Measurements from ENCODE around the gene UBE2S.

UBE2S gene

DNA sequence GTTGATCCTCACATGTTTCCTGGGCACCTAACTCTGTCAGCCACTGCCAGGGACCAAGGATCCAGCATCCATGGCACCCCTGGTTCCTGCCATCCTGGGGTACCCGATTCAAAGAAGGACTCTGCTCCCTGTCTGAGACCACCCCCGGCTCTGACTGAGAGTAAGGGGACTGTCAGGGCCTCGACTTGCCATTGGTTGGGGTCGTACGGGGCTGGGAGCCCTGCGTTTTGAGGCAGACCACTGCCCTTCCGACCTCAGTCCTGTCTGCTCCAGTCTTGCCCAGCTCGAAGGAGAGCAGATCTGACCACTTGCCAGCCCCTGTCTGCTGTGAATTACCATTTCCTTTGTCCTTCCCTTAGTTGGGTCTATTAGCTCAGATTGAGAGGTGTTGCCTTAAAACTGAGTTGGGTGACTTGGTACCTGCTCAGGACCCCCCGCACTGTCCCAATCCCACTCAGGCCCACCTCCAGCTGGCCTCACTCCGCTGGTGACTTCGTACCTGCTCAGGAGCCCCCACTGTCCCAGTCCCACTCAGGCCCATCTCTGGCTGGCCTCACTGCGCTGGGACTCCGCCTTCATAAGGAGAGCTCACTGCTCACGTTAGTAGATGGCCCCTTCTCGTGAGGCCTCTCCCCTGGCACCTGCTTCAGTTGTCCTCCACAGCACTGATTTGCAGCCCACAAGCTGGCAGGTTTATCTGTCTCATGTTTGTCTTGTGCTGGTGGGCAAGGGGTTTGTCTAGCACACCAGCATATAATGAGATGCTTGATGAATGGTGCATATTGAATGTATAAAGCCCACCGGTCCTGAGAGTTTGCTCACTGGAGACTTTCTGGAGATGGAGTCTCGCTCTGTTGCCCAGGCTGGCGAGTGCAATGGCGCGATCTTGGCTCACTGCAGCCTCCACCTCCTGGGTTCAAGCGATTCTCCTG is 17.9 kb downstream of the UBE2S start:
- CTCF ChIA-PET: interaction anchor here (1.0 to 4.4 kb wide), 6 partner anchors 51 to 248 kb away, joined by 3 to 20 read pairs (median 4); no protein-coding TSS in a partner anchor
- peaks cover 8 to 59% of the 10 kb centered on the region in 2 experiments for H3K36me3 ChIP-seq (ENCODE audit: control insufficient read depth in 2 of 2, insufficient read depth in 1 of 2, low read length in 2 of 2)
- peak overlapping the region; percentile 34; the same call in 1 of the 2 replicates for H3K27ac ChIP-seq (ENCODE audit: extremely low read depth, low read depth, low read length)
- no peak overlapping the region for H3K4me3 ChIP-seq (ENCODE audit: low read depth, low read length)
- no peaks in the 10 kb centered on the region for H3K9me3 ChIP-seq (ENCODE audit: control insufficient read depth, insufficient read depth, low read depth, low read length)
- no peak for TF ChIP-seq ZBTB1 (tag by site-specific recombination; IDR thresholded peaks at IDR 0.05)
- no peak for TF ChIP-seq ZNF548 (tag by site-specific recombination; IDR thresholded peaks at IDR 0.05)
- TF ChIP-seq ZNF561 (tag by site-specific recombination; IDR thresholded peaks at IDR 0.05; ENCODE audit: borderline replicate concordance): no peak
- TF ChIP-seq, protein P1, sequence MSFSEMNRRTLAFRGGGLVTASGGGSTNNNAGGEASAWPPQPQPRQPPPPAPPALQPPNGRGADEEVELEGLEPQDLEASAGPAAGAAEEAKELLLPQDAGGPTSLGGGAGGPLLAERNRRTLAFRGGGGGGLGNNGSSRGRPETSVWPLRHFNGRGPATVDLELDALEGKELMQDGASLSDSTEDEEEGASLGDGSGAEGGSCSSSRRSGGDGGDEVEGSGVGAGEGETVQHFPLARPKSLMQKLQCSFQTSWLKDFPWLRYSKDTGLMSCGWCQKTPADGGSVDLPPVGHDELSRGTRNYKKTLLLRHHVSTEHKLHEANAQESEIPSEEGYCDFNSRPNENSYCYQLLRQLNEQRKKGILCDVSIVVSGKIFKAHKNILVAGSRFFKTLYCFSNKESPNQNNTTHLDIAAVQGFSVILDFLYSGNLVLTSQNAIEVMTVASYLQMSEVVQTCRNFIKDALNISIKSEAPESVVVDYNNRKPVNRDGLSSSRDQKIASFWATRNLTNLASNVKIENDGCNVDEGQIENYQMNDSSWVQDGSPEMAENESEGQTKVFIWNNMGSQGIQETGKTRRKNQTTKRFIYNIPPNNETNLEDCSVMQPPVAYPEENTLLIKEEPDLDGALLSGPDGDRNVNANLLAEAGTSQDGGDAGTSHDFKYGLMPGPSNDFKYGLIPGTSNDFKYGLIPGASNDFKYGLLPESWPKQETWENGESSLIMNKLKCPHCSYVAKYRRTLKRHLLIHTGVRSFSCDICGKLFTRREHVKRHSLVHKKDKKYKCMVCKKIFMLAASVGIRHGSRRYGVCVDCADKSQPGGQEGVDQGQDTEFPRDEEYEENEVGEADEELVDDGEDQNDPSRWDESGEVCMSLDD (tag by site-specific recombination; IDR thresholded peaks at IDR 0.05): no peak
- TF ChIP-seq ZNF747 (tag by site-specific recombination; IDR thresholded peaks at IDR 0.05): no peak
- no peak for TF ChIP-seq ZNF433 (tag by site-specific recombination; IDR thresholded peaks at IDR 0.05; ENCODE audit: low read depth)
- TF ChIP-seq ZNF830 (tag by site-specific recombination; IDR thresholded peaks at IDR 0.05; ENCODE audit: low read depth): no peak
- no peak for TF ChIP-seq GLI2 (tag by site-specific recombination; IDR thresholded peaks at IDR 0.05; ENCODE audit: borderline replicate concordance, low read depth)
- no peak for TF ChIP-seq ZNF600 (tag by site-specific recombination; IDR thresholded peaks at IDR 0.05)
- no peak for TF ChIP-seq KLF7 (tag by site-specific recombination; IDR thresholded peaks at IDR 0.05; ENCODE audit: borderline replicate concordance)
- TF ChIP-seq ZNF302 (tag by site-specific recombination; IDR thresholded peaks at IDR 0.05; ENCODE audit: low read depth): no peak
- peaks cover 29% of the 10 kb centered on the region for H3K4me1 ChIP-seq (ENCODE audit: control insufficient read depth, insufficient read depth, low read length)
- POLR2A ChIA-PET: interaction anchor here (0.7 to 7.3 kb wide), 11 partner anchors 10 to 130 kb away, joined by 3 to 78 read pairs (median 7); partner anchors contain the start of genes KMT5C, UBE2S and ZNF628

DNA sequence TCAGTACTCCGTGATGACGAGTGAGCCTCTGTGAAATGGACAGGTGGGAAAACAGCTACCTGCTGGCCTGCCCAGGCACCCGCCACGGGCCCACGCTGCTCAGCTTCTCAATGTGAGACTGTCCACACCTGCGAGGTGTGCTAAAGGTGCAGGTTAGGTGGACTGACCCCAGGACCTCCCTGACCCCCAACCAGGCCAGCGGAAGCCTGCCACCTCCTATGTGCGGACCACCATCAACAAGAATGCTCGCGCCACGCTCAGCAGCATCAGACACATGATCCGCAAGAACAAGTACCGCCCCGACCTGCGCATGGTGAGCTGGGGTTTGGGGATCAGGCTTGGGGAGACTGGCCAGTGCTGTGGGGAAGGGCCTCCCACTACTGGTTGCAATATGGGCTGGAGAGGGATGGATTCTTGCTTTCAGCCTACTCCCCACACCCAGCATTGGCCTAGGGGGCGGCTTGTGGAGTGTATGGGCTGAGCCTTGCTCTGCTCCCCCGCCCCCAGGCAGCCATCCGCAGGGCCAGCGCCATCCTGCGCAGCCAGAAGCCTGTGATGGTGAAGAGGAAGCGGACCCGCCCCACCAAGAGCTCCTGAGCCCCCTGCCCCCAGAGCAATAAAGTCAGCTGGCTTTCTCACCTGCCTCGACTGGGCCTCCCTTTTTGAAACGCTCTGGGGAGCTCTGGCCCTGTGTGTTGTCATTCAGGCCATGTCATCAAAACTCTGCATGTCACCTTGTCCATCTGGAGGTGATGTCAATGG is 19.7 kb downstream of the UBE2S start:
- POLR2A ChIA-PET: interaction anchor here (1.0 to 7.3 kb wide), 9 partner anchors 12 to 129 kb away, joined by 3 to 78 read pairs (median 6); partner anchors contain the start of genes HSPBP1, IL11, KMT5C and UBE2S

DNA sequence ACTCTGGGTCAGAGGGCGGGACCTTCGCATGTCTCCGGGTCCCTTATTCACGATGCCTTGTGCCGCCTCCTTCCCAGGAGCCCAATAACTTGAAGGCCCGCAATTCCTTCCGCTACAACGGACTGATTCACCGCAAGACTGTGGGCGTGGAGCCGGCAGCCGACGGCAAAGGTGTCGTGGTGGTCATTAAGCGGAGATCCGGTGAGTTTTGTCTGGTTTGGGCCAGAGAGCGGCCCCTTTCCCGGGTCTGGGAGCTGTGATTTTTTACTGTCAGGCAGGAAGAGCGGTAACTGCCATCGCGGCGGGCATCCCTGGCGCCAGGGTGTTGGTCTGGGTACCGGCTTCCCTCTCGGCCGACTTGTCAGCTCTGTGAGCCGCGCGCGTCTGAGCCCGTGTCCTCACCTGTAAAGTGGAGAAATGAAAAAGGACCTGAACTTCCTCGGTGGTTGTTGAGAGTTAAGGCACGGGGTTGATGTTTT is 21.1 kb downstream of the UBE2S start:
- peaks cover 8 to 53% of the 10 kb centered on the region in 2 experiments for H3K36me3 ChIP-seq (ENCODE audit: control insufficient read depth in 2 of 2, insufficient read depth in 1 of 2, low read length in 2 of 2)
- peaks cover 27% of the 10 kb centered on the region for H3K4me1 ChIP-seq (ENCODE audit: control insufficient read depth, insufficient read depth, low read length)
- ChIA-PET POLR2A (interaction anchor here (0.7 to 7.3 kb wide), 9 partner anchors 13 to 213 kb away, joined by 3 to 78 read pairs (median 6); partner anchors contain the start of genes FIZ1, HSPBP1, IL11 and KMT5C), CTCF (interaction anchor here (1.0 to 1.3 kb wide), 2 partner anchors 95 to 220 kb away, joined by 4 read pairs; partner anchors contain the start of gene ZNF865)
- peak overlapping the region; percentile 84 for H3K27ac ChIP-seq (ENCODE audit: extremely low read depth, low read depth, low read length)
- H3K4me3 ChIP-seq (ENCODE audit: low read depth, low read length): peak overlapping the region; percentile 94
- no peaks in the 10 kb centered on the region for H3K9me3 ChIP-seq (ENCODE audit: control insufficient read depth, insufficient read depth, low read depth, low read length)
- no peak for TF ChIP-seq ZNF184 (tag by site-specific recombination; IDR thresholded peaks at IDR 0.05)
- TF ChIP-seq SP2 (tag by site-specific recombination; IDR thresholded peaks at IDR 0.05): peak; percentile 49
- no peak for TF ChIP-seq ZNF521 (tag by site-specific recombination; IDR thresholded peaks at IDR 0.05)
- TF ChIP-seq PRDM1 (tag by site-specific recombination; IDR thresholded peaks at IDR 0.05): no peak
- TF ChIP-seq, protein P2, sequence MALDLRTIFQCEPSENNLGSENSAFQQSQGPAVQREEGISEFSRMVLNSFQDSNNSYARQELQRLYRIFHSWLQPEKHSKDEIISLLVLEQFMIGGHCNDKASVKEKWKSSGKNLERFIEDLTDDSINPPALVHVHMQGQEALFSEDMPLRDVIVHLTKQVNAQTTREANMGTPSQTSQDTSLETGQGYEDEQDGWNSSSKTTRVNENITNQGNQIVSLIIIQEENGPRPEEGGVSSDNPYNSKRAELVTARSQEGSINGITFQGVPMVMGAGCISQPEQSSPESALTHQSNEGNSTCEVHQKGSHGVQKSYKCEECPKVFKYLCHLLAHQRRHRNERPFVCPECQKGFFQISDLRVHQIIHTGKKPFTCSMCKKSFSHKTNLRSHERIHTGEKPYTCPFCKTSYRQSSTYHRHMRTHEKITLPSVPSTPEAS (tag by site-specific recombination; IDR thresholded peaks at IDR 0.05): no peak
- TF ChIP-seq, protein P3, sequence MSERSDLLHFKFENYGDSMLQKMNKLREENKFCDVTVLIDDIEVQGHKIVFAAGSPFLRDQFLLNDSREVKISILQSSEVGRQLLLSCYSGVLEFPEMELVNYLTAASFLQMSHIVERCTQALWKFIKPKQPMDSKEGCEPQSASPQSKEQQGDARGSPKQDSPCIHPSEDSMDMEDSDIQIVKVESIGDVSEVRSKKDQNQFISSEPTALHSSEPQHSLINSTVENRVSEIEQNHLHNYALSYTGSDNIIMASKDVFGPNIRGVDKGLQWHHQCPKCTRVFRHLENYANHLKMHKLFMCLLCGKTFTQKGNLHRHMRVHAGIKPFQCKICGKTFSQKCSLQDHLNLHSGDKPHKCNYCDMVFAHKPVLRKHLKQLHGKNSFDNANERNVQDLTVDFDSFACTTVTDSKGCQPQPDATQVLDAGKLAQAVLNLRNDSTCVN (tag by site-specific recombination; optimal IDR thresholded peaks at IDR 0.05): no peak
- TF ChIP-seq IKZF3 (tag by site-specific recombination; IDR thresholded peaks at IDR 0.05): no peak
- TF ChIP-seq ZNF335 (tag by site-specific recombination; conservative IDR thresholded peaks at IDR 0.05): peak; percentile 8

More for the DNA sequence above, 19.7 kb downstream of the UBE2S start:
- CTCF ChIA-PET: interaction anchor here (0.7 to 4.4 kb wide), 5 partner anchors 19 to 247 kb away, joined by 3 to 20 read pairs (median 4); partner anchors contain the start of gene ZNF865
- Histone ChIP-seq H3K4me1 (ENCODE audit: control insufficient read depth, insufficient read depth, low read length) (peaks cover 30% of the 10 kb centered on the region), H3K9me3 (ENCODE audit: control insufficient read depth, insufficient read depth, low read depth, low read length) (no peaks in the 10 kb centered on the region), H3K27ac (ENCODE audit: extremely low read depth, low read depth, low read length) (peak overlapping the region; percentile 84), H3K36me3 (ENCODE audit: control insufficient read depth in 2 of 2, insufficient read depth in 1 of 2, low read length in 2 of 2) (peaks cover 8 to 59% of the 10 kb centered on the region in 2 experiments), H3K4me3 (ENCODE audit: low read depth, low read length) (no peak overlapping the region; the same call in 1 of the 2 replicates)
- TF ChIP-seq HOXC10 (CRISPR knock-in tag; IDR thresholded peaks at IDR 0.05): peak; percentile 92; the same call in 1 of the 2 replicates
- no peak for TF ChIP-seq ZNF292 (tag by site-specific recombination; IDR thresholded peaks at IDR 0.05; ENCODE audit: borderline replicate concordance, low read depth)

All from HEK293 (cell line).